ENCODE results near the gene GNB1L.

- no peak for TF ChIP-seq POLR2AphosphoS5 (IDR thresholded peaks at IDR 0.05)
- TF ChIP-seq CTCF (IDR thresholded peaks at IDR 0.05): no peak
Measured at GRCh38 chr22:19892257-19892879, 37.7 kb upstream of the GNB1L start.
